Progenitor cell of endocrine pancreas (in vitro differentiated cells): ENCODE data around the gene IGFLR1. TPM values are rescaled to one million over a fixed set of nuclear protein-coding genes. Genes with fewer than 3 reads are reported as not detected.

Experiments used
- DNase-seq: peaks from one replicate; pipeline ENCODE4 v3.0.0; 2021; ENCODE audit warnings: low spot score; ENCODE audit not compliant: unreplicated experiment
- H3K27ac Mint-ChIP-seq: 2 replicates; pipeline ENCODE4 v1.8.0; 2021; ENCODE audit warnings: mild to moderate bottlenecking, moderate library complexity, mixed read lengths
- H3K27me3 Mint-ChIP-seq: 2 replicates; pipeline ENCODE4 v1.8.0; 2021; ENCODE audit warnings: mixed read lengths
- H3K36me3 Mint-ChIP-seq: 2 replicates; pipeline ENCODE4 v1.8.0; 2022; ENCODE audit warnings: mixed read lengths; ENCODE audit not compliant: insufficient read depth
- H3K4me1 Mint-ChIP-seq: 2 replicates; pipeline ENCODE4 v1.8.0; 2021; ENCODE audit warnings: low read depth, mixed read lengths
- H3K4me3 Mint-ChIP-seq: 2 replicates; pipeline ENCODE4 v1.8.0; 2021; ENCODE audit warnings: low read depth, mild to moderate bottlenecking, moderate library complexity, mixed read lengths
- H3K9me3 Mint-ChIP-seq: 2 replicates; pipeline ENCODE4 v1.8.0; 2021; ENCODE audit warnings: low read depth, mixed read lengths
- CTCF ChIP-seq: fragments of 200-600 bp; sonication (generic); IDR thresholded peaks from one replicate; pipeline ENCODE4 v1.5.0; 2021; ENCODE audit warnings: antibody characterized with exemption, mild to moderate bottlenecking; ENCODE audit not compliant: unreplicated experiment
- total RNA-seq: library from RNA; stranded (reverse); gene quantifications from 2 replicates; pipeline ENCODE4 v1.2.1, GENCODE V29; 2021

Gene IGFLR1
- total RNA-seq, 1 donor from 2014 or later = 5.1 TPM

GRCh38 chr19:35780058-35780457 lies 37.8 kb upstream of the IGFLR1 start:
- TF ChIP-seq CTCF = no peak
- Mint-ChIP-seq H3K36me3 (peaks cover 15% of the 10 kb centered on the region), H3K27ac (no peak overlapping the region), H3K4me3 (no peak overlapping the region), H3K9me3 (no peaks in the 10 kb centered on the region), H3K27me3 (peaks cover 30% of the 10 kb centered on the region), H3K4me1 (peaks cover 10% of the 10 kb centered on the region)
- no peak for DNase-seq

- DNase-seq = no peak
- Mint-ChIP-seq H3K4me3 (no peak overlapping the region), H3K9me3 (no peaks in the 10 kb centered on the region), H3K4me1 (peaks cover 11% of the 10 kb centered on the region), H3K36me3 (peaks cover 15% of the 10 kb centered on the region), H3K27ac (no peak overlapping the region), H3K27me3 (peaks cover 37% of the 10 kb centered on the region)
- no peak for TF ChIP-seq CTCF
Measured at GRCh38 chr19:35779033-35779432, 36.8 kb upstream of the IGFLR1 start.

DNA sequence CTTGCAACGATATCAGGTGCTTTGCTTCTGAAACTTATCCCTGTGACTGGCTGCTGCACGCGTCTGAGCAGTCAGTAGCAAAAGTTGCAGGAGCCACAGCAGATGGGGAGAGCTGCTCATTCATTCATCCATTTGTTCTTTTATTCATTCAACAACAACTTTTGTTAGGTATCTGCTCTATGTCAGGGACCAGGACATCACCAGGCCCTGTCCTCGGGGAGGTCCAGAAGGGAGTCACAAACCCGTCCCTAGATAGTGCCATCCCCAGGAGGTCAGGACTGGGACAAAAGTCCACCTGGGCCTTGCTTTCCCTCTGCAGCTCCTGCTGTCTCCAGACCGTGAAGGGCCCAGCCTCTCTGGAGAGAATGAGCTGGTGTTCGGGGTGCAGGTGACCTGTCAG lies 35.7 kb upstream of the IGFLR1 start:
- Mint-ChIP-seq H3K4me1 (peaks cover 7% of the 10 kb centered on the region), H3K36me3 (peaks cover 11% of the 10 kb centered on the region), H3K27ac (no peak overlapping the region), H3K27me3 (peaks cover 30% of the 10 kb centered on the region), H3K4me3 (peak overlapping the region; percentile 5), H3K9me3 (no peaks in the 10 kb centered on the region)
- no peak for DNase-seq
- no peak for TF ChIP-seq CTCF

DNA sequence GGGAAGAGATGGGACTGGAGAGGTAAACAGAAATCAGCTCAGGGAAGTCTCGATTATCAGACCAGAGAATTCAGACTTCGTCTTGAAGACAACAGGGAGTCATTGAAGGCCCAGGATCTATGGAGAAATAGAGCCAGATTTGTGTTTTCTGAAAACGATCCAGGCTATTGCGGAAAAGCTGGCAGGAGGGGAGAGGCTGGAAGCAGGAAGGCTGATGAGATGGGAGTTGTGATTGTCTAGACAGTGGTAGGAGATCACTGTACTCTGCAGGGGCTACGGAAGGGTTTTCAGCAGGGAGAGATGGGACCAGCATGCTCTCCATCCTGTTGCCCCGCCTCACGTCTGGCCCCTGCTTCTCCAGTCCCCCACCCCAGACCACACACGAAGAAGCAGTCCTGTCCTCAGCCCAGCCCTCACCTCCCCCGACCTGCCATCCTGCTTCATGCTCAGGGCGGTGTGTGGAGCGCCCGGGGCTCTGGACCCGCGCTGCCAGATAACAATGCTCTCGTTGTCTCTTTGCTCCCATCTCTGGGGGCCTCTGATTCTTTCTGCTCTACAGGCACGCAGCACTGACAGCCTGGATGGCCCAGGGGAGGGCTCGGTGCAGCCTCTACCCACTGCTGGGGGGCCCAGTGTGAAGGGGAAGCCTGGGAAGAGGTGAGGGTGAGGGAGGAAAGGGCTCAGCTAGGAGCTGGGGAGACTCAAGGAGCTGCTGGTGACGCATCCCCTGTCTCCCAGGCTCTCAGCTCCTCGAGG lies 35.0 kb upstream of the IGFLR1 start:
- Mint-ChIP-seq H3K4me3 (peak overlapping the region; percentile 72), H3K36me3 (peaks cover 6% of the 10 kb centered on the region), H3K9me3 (no peaks in the 10 kb centered on the region), H3K27me3 (peaks cover 32% of the 10 kb centered on the region), H3K4me1 (peaks cover 7% of the 10 kb centered on the region), H3K27ac (no peak overlapping the region)
- DNase-seq = no peak
- no peak for TF ChIP-seq CTCF

DNA sequence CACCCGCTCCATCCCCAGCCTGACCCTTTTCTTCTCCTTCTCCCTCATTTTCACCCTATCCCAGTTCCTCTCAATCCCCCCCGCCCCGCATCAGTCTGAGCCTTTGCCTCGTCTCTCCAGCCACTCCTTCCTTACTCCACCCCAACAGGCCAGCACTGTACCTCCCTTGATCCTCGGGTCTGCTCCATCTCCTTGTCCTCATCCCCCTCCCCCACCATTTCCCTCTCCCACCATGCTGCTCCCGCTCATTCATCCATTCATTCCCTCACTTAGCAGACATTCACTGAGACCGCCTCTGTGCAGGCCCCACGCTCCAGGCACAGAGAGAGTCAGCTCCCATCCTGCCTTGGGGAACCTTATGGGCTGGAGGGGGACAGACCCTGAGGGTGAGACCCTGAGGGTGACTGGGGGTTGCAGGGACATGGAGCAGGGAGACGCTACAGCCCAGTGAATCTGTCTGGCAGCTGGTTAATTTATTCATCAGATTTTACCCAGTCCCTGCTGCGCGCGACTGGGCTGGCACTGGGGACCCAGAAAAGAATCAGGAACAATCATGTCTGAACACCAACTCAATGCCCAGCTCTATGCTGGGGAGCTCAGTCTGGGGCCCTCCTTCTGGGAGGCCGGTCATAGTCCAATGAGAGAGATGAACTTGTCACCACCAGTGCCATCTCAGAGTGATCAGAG lies 34.0 kb upstream of the IGFLR1 start:
- H3K4me1 Mint-ChIP-seq = peaks cover 7% of the 10 kb centered on the region
- H3K4me3 Mint-ChIP-seq = peak overlapping the region; percentile 72
- DNase-seq = no peak
- no peak overlapping the region for H3K27ac Mint-ChIP-seq
- no peak for TF ChIP-seq CTCF
- H3K9me3 Mint-ChIP-seq = no peaks in the 10 kb centered on the region
- peaks cover 3% of the 10 kb centered on the region for H3K36me3 Mint-ChIP-seq
- H3K27me3 Mint-ChIP-seq = peaks cover 30% of the 10 kb centered on the region
